Astrocyte (in vitro differentiated cells and primary cell): Measurements from ENCODE around the gene RB1. TPM values are rescaled to one million over a fixed set of nuclear protein-coding genes. Genes with fewer than 3 reads are reported as not detected.
A peak's percentile ranks its signal among the peaks of the same experiment; 100 is the strongest.
"Not testable (repeated sequence)": the region's sequence is repeated elsewhere in the genome, so short reads cannot be mapped to it uniquely, and the experiment has no call there.

Source experiments
- DNase-seq: peaks from one replicate; pipeline ENCODE4 v3.0.0-alpha.2; 2010; ENCODE audit warnings: low read depth
- FAIRE-seq: peaks from 2 replicates; lab custom pipeline; 2011; peaks lifted over from hg19 to GRCh38; lab: Jason Lieb, UNC
- H2AFZ ChIP-seq: 2 replicates; pipeline ENCODE4 v1.6.0; 2012; ENCODE audit warnings: low read depth, low read length, inconsistent platforms
- H3K27ac ChIP-seq: 2 replicates; pipeline ENCODE4 v1.5.1; 2011; ENCODE audit warnings: low read depth, low read length, inconsistent platforms
- H3K27me3 ChIP-seq: 2 replicates; pipeline ENCODE4 v1.6.0; 2011; ENCODE audit warnings: low read length, inconsistent platforms; ENCODE audit not compliant: insufficient read depth
- H3K36me3 ChIP-seq: 2 replicates; pipeline ENCODE4 v1.5.1; 2011; ENCODE audit warnings: low read length, inconsistent platforms; ENCODE audit not compliant: insufficient read depth
- H3K4me1 ChIP-seq: 2 replicates; pipeline ENCODE4 v1.5.1; 2011; ENCODE audit warnings: low read length, inconsistent platforms; ENCODE audit not compliant: insufficient read depth
- H3K4me2 ChIP-seq: 2 replicates; pipeline ENCODE4 v1.6.0; 2012; ENCODE audit warnings: low read length, inconsistent platforms
- H3K4me3 ChIP-seq: 2 replicates; pipeline ENCODE4 v1.5.1; 2011; ENCODE audit warnings: low read depth, mild to moderate bottlenecking, low read length, inconsistent platforms; ENCODE audit not compliant: insufficient read depth
- H3K79me2 ChIP-seq: 2 replicates; pipeline ENCODE4 v1.6.0; 2012; ENCODE audit warnings: mild to moderate bottlenecking, low read length, inconsistent platforms; ENCODE audit not compliant: insufficient read depth
- H3K9ac ChIP-seq: 2 replicates; pipeline ENCODE4 v1.6.0; 2012; ENCODE audit warnings: mild to moderate bottlenecking, low read length, inconsistent platforms
- H3K9me3 ChIP-seq: 2 replicates; pipeline ENCODE4 v1.5.1; 2012; ENCODE audit warnings: low read depth, mild to moderate bottlenecking, low read length, inconsistent platforms; ENCODE audit not compliant: insufficient read depth
- H4K20me1 ChIP-seq: 2 replicates; pipeline ENCODE4 v1.6.0; 2012; ENCODE audit warnings: low read length, inconsistent platforms; ENCODE audit not compliant: insufficient read depth
- H3K27ac Mint-ChIP-seq: one replicate; pipeline ENCODE4 v1.8.0; 2021; ENCODE audit warnings: mild to moderate bottlenecking, mixed read lengths; ENCODE audit not compliant: unreplicated experiment
- H3K27me3 Mint-ChIP-seq: one replicate; pipeline ENCODE4 v1.8.0; 2021; ENCODE audit warnings: low read depth, mixed read lengths; ENCODE audit not compliant: unreplicated experiment
- H3K36me3 Mint-ChIP-seq: one replicate; pipeline ENCODE4 v1.8.0; 2021; ENCODE audit warnings: low read depth, mixed read lengths; ENCODE audit not compliant: unreplicated experiment
- H3K4me1 Mint-ChIP-seq: one replicate; pipeline ENCODE4 v1.8.0; 2021; ENCODE audit warnings: low read depth, mixed read lengths; ENCODE audit not compliant: unreplicated experiment
- H3K4me3 Mint-ChIP-seq: one replicate; pipeline ENCODE4 v1.8.0; 2021; ENCODE audit warnings: mild to moderate bottlenecking, moderate library complexity, mixed read lengths; ENCODE audit not compliant: unreplicated experiment
- H3K9me3 Mint-ChIP-seq: one replicate; pipeline ENCODE4 v1.8.0; 2021; ENCODE audit warnings: mild to moderate bottlenecking, mixed read lengths; ENCODE audit not compliant: unreplicated experiment
- CTCF ChIP-seq: IDR thresholded peaks from 2 replicates; pipeline ENCODE4 v1.5.1; 2011; ENCODE audit warnings: low read depth, mild to moderate bottlenecking, inconsistent platforms, low read length, moderate library complexity; ENCODE audit not compliant: insufficient read depth
- EZH2 ChIP-seq: IDR thresholded peaks from 2 replicates; pipeline ENCODE4 v1.6.1; 2012; ENCODE audit warnings: mild to moderate bottlenecking, low read length, inconsistent platforms; ENCODE audit not compliant: insufficient read depth
- total RNA-seq: library from RNA; stranded (reverse); gene quantifications from 2 replicates; pipeline ENCODE4 v1.2.1, GENCODE V29; 2021

The RB1 gene
- total RNA-seq, 1 donor from 2014 or later = 32.7 TPM

DNA sequence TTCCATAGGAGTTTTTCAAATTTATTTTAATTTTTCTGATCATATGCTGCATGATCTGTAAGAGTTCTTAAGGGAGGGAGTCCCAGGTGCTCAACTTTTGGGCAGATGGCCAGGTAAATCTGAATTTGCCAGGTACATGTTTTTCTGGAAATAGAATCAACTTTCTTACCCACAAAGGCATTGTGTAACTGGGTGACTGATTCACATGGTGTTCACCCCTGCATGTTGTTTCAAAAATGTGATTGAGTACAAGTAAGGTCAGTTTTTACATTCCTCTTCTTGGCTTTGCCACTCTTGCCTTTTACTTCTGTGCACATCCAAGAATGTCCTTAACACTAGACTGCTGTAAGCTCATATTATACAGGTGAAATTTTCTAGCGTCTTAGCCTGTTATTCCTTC, 30.4 kb downstream of the RB1 start:
- peaks cover 9% of the 10 kb centered on the region for H3K79me2 ChIP-seq
- no peak for FAIRE-seq
- H2AFZ ChIP-seq = no peak overlapping the region
- H3K27me3 Mint-ChIP-seq = no peaks in the 10 kb centered on the region
- TF ChIP-seq EZH2 (no peak), CTCF (no peak)
- H3K4me1 ChIP-seq = no peaks in the 10 kb centered on the region
- no peaks in the 10 kb centered on the region for H3K36me3 ChIP-seq
- DNase-seq = peak; percentile 29
- no peak overlapping the region for H3K4me3 Mint-ChIP-seq
- H3K9me3 Mint-ChIP-seq = no peaks in the 10 kb centered on the region
- no peak overlapping the region for H3K4me3 ChIP-seq
- H3K36me3 Mint-ChIP-seq = peaks cover 14% of the 10 kb centered on the region
- H3K27ac Mint-ChIP-seq = no peak overlapping the region
- H3K4me1 Mint-ChIP-seq = peaks cover 2% of the 10 kb centered on the region
- H3K27ac ChIP-seq = no peak overlapping the region
- peaks cover 15% of the 10 kb centered on the region for H4K20me1 ChIP-seq
- no peaks in the 10 kb centered on the region for H3K9me3 ChIP-seq
- no peak overlapping the region for H3K9ac ChIP-seq
- no peaks in the 10 kb centered on the region for H3K27me3 ChIP-seq
- H3K4me2 ChIP-seq = no peak overlapping the region

- TF ChIP-seq CTCF (peak; percentile 55), EZH2 (no peak)
- Histone ChIP-seq H3K4me2 (no peak overlapping the region), H4K20me1 (peaks cover 15% of the 10 kb centered on the region), H3K9me3 (peaks cover 2% of the 10 kb centered on the region), H3K27me3 (no peaks in the 10 kb centered on the region), H3K9ac (no peak overlapping the region), H3K79me2 (peaks cover 9% of the 10 kb centered on the region), H3K4me3 (no peak overlapping the region), H3K36me3 (no peaks in the 10 kb centered on the region), H3K27ac (no peak overlapping the region), H3K4me1 (no peaks in the 10 kb centered on the region), H2AFZ (no peak overlapping the region)
- peaks cover 2% of the 10 kb centered on the region for H3K4me1 Mint-ChIP-seq
- FAIRE-seq (peak; percentile 56), DNase-seq (peak; percentile 21)
- no peaks in the 10 kb centered on the region for H3K27me3 Mint-ChIP-seq
- no peak overlapping the region for H3K27ac Mint-ChIP-seq
- no peak overlapping the region for H3K4me3 Mint-ChIP-seq
- peaks cover 15% of the 10 kb centered on the region for H3K36me3 Mint-ChIP-seq
- peaks cover 2% of the 10 kb centered on the region for H3K9me3 Mint-ChIP-seq
These were observed 31.1 kb downstream of the RB1 start for GRCh38 chr13:48334534-48335127.

GRCh38 chr13:48339198-48339597, 35.6 kb downstream of the RB1 start:
- FAIRE-seq, H3K9me3 Mint-ChIP-seq, H3K9ac ChIP-seq, H3K36me3 Mint-ChIP-seq, H2AFZ ChIP-seq, H3K27ac Mint-ChIP-seq, H3K4me1 Mint-ChIP-seq, DNase-seq, H3K4me2 ChIP-seq, H3K4me1 ChIP-seq, H3K27me3 Mint-ChIP-seq, H3K36me3 ChIP-seq, H3K27me3 ChIP-seq, H3K79me2 ChIP-seq, H3K27ac ChIP-seq, H4K20me1 ChIP-seq, H3K9me3 ChIP-seq, H3K4me3 ChIP-seq, H3K4me3 Mint-ChIP-seq: not testable (repeated sequence)
